ENCODE measurements around the gene MYH7B.

DNA sequence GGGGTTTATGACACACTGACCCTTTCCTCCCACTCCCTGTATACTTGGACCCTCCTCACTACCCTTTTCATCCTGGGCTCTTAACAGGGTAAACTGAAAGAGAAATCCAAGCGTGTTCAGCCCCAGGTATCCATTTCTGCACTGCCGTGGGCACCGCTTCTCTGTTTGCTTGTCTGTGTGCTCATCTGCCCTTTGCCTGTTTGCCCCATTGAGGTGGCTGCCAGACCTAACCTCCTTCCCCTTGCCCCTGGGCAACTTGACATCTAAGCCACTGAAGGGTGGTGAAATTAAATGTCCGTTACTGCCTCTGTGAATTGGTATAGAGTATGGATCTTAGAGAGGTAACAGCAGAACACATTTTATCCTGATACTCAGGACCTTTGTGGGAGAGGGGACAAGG, 40.5 kb upstream of the MYH7B start:
- TF ChIP-seq POLR2AphosphoS5 (IDR thresholded peaks at IDR 0.05; ENCODE audit: borderline replicate concordance, low read depth, low read length) (no peak), EZH2 (IDR thresholded peaks at IDR 0.05) (no peak), FOXP2 (optimal IDR thresholded peaks at IDR 0.05; ENCODE audit: control extremely low read depth, extremely low read length, insufficient read depth) (no peak)
